NT2/D1 (cell line): Measurements from ENCODE around the gene NIPSNAP3A.
"Not testable (repeated sequence)": the region's sequence is repeated elsewhere in the genome, so short reads cannot be mapped to it uniquely, and the experiment has no call there.

Experiments used
- DNase-seq: peaks from one replicate; pipeline ENCODE4 v3.0.0-alpha.2; 2011; ENCODE audit warnings: low read depth, low spot score
- H3K27me3 ChIP-seq: 2 replicates; pipeline ENCODE4 v1.6.0; 2011; ENCODE audit warnings: mild to moderate bottlenecking; ENCODE audit not compliant: insufficient read length, insufficient read depth
- H3K36me3 ChIP-seq: 2 replicates; pipeline ENCODE4 v1.6.1; 2011; ENCODE audit warnings: mild to moderate bottlenecking, low read length, mixed read lengths; ENCODE audit not compliant: insufficient read depth, insufficient read length
- H3K4me1 ChIP-seq: 2 replicates; pipeline ENCODE4 v1.5.1; 2011; ENCODE audit not compliant: insufficient read depth, insufficient read length
- H3K4me3 ChIP-seq: 2 replicates; pipeline ENCODE4 v1.5.1; 2011; ENCODE audit warnings: low read depth; ENCODE audit not compliant: insufficient read length
- H3K9ac ChIP-seq: 2 replicates; pipeline ENCODE4 v1.6.0; 2011; ENCODE audit warnings: low read depth; ENCODE audit not compliant: insufficient read length
- H3K9me3 ChIP-seq: 2 replicates; pipeline ENCODE4 v1.5.1; 2011; ENCODE audit warnings: mild to moderate bottlenecking, low read length; ENCODE audit not compliant: insufficient read depth
- SUZ12 ChIP-seq: IDR thresholded peaks from 2 replicates; pipeline ENCODE4 v1.6.1; 2011; ENCODE audit not compliant: insufficient read length, insufficient read depth; ENCODE audit errors: extremely low read depth
- YY1 ChIP-seq: IDR thresholded peaks from 2 replicates; pipeline ENCODE4 v1.6.1; 2011; ENCODE audit not compliant: insufficient read length, insufficient read depth
- ZNF274 ChIP-seq: IDR thresholded peaks from 2 replicates; pipeline ENCODE4 v1.6.1; 2011; ENCODE audit warnings: mild to moderate bottlenecking, low read depth, low read length

NIPSNAP3A gene

GRCh38 chr9:104747565-104748358, at the start of gene NIPSNAP3A:
Gene NIPSNAP3A (plus strand): TSS chr9:104747683. CDS start chr9:104747793, 110 bp downstream.
- no peaks in the 10 kb centered on the region for H3K9me3 ChIP-seq
- H3K36me3 ChIP-seq: peaks cover 17% of the 10 kb centered on the region
- TF ChIP-seq YY1 (no peak), ZNF274 (no peak), SUZ12 (no peak)
- H3K4me1 ChIP-seq: no peaks in the 10 kb centered on the region
- H3K27me3 ChIP-seq: no peaks in the 10 kb centered on the region
- H3K4me3 ChIP-seq: peak within 1 kb of the TSS; percentile 77
- peak; percentile 44 for DNase-seq
- H3K9ac ChIP-seq: peak within 1 kb of the TSS; percentile 85

GRCh38 chr9:104700306-104700705, 47.2 kb upstream of the NIPSNAP3A start:
- no peak overlapping the region for H3K9ac ChIP-seq
- TF ChIP-seq YY1 (no peak), SUZ12 (no peak), ZNF274 (no peak)
- H3K4me1 ChIP-seq: no peaks in the 10 kb centered on the region
- H3K9me3 ChIP-seq: no peaks in the 10 kb centered on the region
- H3K27me3 ChIP-seq: no peaks in the 10 kb centered on the region
- H3K4me3 ChIP-seq: no peak overlapping the region
- H3K36me3 ChIP-seq: no peaks in the 10 kb centered on the region
- no peak for DNase-seq

- H3K9ac ChIP-seq, H3K4me3 ChIP-seq, DNase-seq, H3K4me1 ChIP-seq, H3K36me3 ChIP-seq, H3K27me3 ChIP-seq, H3K9me3 ChIP-seq: not testable (repeated sequence)
Observed at GRCh38 chr9:104708737-104709136, 38.7 kb upstream of the NIPSNAP3A start.

- TF ChIP-seq SUZ12: no peak
- no peak for TF ChIP-seq YY1
- TF ChIP-seq ZNF274: no peak
- Histone ChIP-seq H3K27me3 (no peaks in the 10 kb centered on the region), H3K36me3 (no peaks in the 10 kb centered on the region), H3K4me1 (no peaks in the 10 kb centered on the region), H3K9me3 (no peaks in the 10 kb centered on the region), H3K4me3 (no peak overlapping the region), H3K9ac (no peak overlapping the region)
- no peak for DNase-seq
Observed at GRCh38 chr9:104711604-104712003, 35.9 kb upstream of the NIPSNAP3A start.

GRCh38 chr9:104725014-104725413, 22.5 kb upstream of the NIPSNAP3A start:
- Histone ChIP-seq H3K4me3 (no peak overlapping the region), H3K4me1 (no peaks in the 10 kb centered on the region), H3K9me3 (no peaks in the 10 kb centered on the region), H3K36me3 (no peaks in the 10 kb centered on the region), H3K27me3 (no peaks in the 10 kb centered on the region), H3K9ac (no peak overlapping the region)
- no peak for DNase-seq
- TF ChIP-seq ZNF274: no peak
- no peak for TF ChIP-seq YY1
- TF ChIP-seq SUZ12: no peak

- no peak overlapping the region for H3K9ac ChIP-seq
- DNase-seq: no peak
- no peak for TF ChIP-seq ZNF274
- TF ChIP-seq SUZ12: no peak
- no peak for TF ChIP-seq YY1
Observed at GRCh38 chr9:104738452-104738851, 9.0 kb upstream of the NIPSNAP3A start.

GRCh38 chr9:104740621-104741020, 6.9 kb upstream of the NIPSNAP3A start:
- DNase-seq: no peak
- H3K4me3 ChIP-seq: no peak overlapping the region
- H3K27me3 ChIP-seq: no peaks in the 10 kb centered on the region
- H3K9ac ChIP-seq: no peak overlapping the region
- no peaks in the 10 kb centered on the region for H3K36me3 ChIP-seq
- no peaks in the 10 kb centered on the region for H3K4me1 ChIP-seq
- no peaks in the 10 kb centered on the region for H3K9me3 ChIP-seq
- TF ChIP-seq ZNF274: no peak
- no peak for TF ChIP-seq SUZ12
- TF ChIP-seq YY1: no peak

More at GRCh38 chr9:104738452-104738851, 9.0 kb upstream of the NIPSNAP3A start:
- no peaks in the 10 kb centered on the region for H3K27me3 ChIP-seq
- H3K4me1 ChIP-seq: no peaks in the 10 kb centered on the region
- H3K9me3 ChIP-seq: no peaks in the 10 kb centered on the region
- H3K36me3 ChIP-seq: no peaks in the 10 kb centered on the region
- no peak overlapping the region for H3K4me3 ChIP-seq
